Stimulated activated naive CD8-positive, alpha-beta T cell treated with anti-CD3 and anti-CD28 coated beads, Interleukin-15, Interleukin-2, amounts not matched to agents 100 U/mL and 50 U/mL, for 24 hours (primary cell): ENCODE results near the gene KIAA1614.

Experiments
- ATAC-seq: fragments of 150-1000 bp; cut with Tn5 transposase; one replicate; pipeline ENCODE4 v1.10.0; 2021
- DNase-seq: peaks from one replicate; pipeline ENCODE4 v3.0.0; 2021

The KIAA1614 gene

GRCh38 chr1:180912801-180913565, at the start of gene KIAA1614:
KIAA1614 (plus strand) TSS chr1:180912897; CDS start chr1:180913244, 347 bp downstream.
- DNase-seq (no peak), ATAC-seq (no peak)

- ATAC-seq (no peak), DNase-seq (peak; percentile 11)
Observed at GRCh38 chr1:180863158-180863775, 49.4 kb upstream of the KIAA1614 start.

GRCh38 chr1:180881806-180882509, 30.7 kb upstream of the KIAA1614 start:
- ATAC-seq: no peak
- DNase-seq: no peak

- no peak for DNase-seq
- peak; percentile 72 for ATAC-seq
Observed at GRCh38 chr1:180884588-180885300, 28.0 kb upstream of the KIAA1614 start.

- ATAC-seq: no peak
- DNase-seq: no peak
Observed at GRCh38 chr1:180886338-180886737, 26.4 kb upstream of the KIAA1614 start.

GRCh38 chr1:180887841-180888240, 24.9 kb upstream of the KIAA1614 start:
- no peak for DNase-seq
- ATAC-seq: no peak

GRCh38 chr1:180888870-180889269, 23.8 kb upstream of the KIAA1614 start:
- ATAC-seq (no peak), DNase-seq (no peak)

- no peak for DNase-seq
- ATAC-seq: no peak
Observed at GRCh38 chr1:180889325-180889724, 23.4 kb upstream of the KIAA1614 start.

GRCh38 chr1:180892272-180892671, 20.4 kb upstream of the KIAA1614 start:
- ATAC-seq: no peak
- DNase-seq: no peak

- no peak for DNase-seq
- no peak for ATAC-seq
Observed at GRCh38 chr1:180892675-180893074, 20.0 kb upstream of the KIAA1614 start.

GRCh38 chr1:180893614-180894013, 19.1 kb upstream of the KIAA1614 start:
- ATAC-seq (no peak), DNase-seq (no peak)

- ATAC-seq (no peak), DNase-seq (no peak)
Observed at GRCh38 chr1:180896161-180896560, 16.5 kb upstream of the KIAA1614 start.

- no peak for DNase-seq
- ATAC-seq: no peak
Observed at GRCh38 chr1:180898441-180899219, 14.1 kb upstream of the KIAA1614 start.

- DNase-seq (no peak), ATAC-seq (no peak)
Observed at GRCh38 chr1:180899262-180899661, 13.4 kb upstream of the KIAA1614 start.

- no peak for DNase-seq
- no peak for ATAC-seq
Observed at GRCh38 chr1:180901076-180901990, 11.4 kb upstream of the KIAA1614 start.

- ATAC-seq: no peak
Observed at GRCh38 chr1:180902541-180902940, 10.2 kb upstream of the KIAA1614 start.

GRCh38 chr1:180905927-180906326, 6.8 kb upstream of the KIAA1614 start:
- DNase-seq: no peak
- ATAC-seq: no peak

More at GRCh38 chr1:180902541-180902940, 10.2 kb upstream of the KIAA1614 start:
- no peak for DNase-seq

GRCh38 chr1:180906511-180906910, 6.2 kb upstream of the KIAA1614 start:
- no peak for DNase-seq
- no peak for ATAC-seq

- ATAC-seq (no peak), DNase-seq (no peak)
Observed at GRCh38 chr1:180907313-180908055, 5.2 kb upstream of the KIAA1614 start.
